Effector memory CD4-positive, alpha-beta T cell (primary cell): ENCODE data around the gene IFT81.

Experiments
- DNase-seq, 3 donors: peaks; one replicate each; pipeline ENCODE4 v3.0.0-alpha.2; 2020
- H3K27ac ChIP-seq: 2 replicates; pipeline ENCODE4 v1.7.0; 2013; ENCODE audit warnings: mild to moderate bottlenecking, low read length, moderate library complexity; ENCODE audit not compliant: insufficient read depth, poor library complexity, severe bottlenecking
- H3K27me3 ChIP-seq: replicated peaks from 2 replicates; pipeline ENCODE4 v1.7.0; 2013; ENCODE audit warnings: mild to moderate bottlenecking, low read length; ENCODE audit not compliant: insufficient read depth, control insufficient read depth, poor library complexity, severe bottlenecking
- H3K36me3 ChIP-seq: 2 replicates; pipeline ENCODE4 v1.7.0; 2013; ENCODE audit warnings: mild to moderate bottlenecking, low read length, moderate library complexity; ENCODE audit not compliant: control insufficient read depth, insufficient read depth
- H3K4me1 ChIP-seq: 2 replicates; pipeline ENCODE4 v1.7.0; 2013; ENCODE audit warnings: low read length, mild to moderate bottlenecking; ENCODE audit not compliant: control insufficient read depth, insufficient read depth, poor library complexity, severe bottlenecking
- H3K4me3 ChIP-seq: 2 replicates; pipeline ENCODE4 v1.7.0; 2013; ENCODE audit warnings: low read length, low read depth, mild to moderate bottlenecking; ENCODE audit not compliant: insufficient read depth, poor library complexity, severe bottlenecking
- H3K9me3 ChIP-seq: 2 replicates; pipeline ENCODE4 v1.7.0; 2013; ENCODE audit warnings: mild to moderate bottlenecking, low read length, moderate library complexity; ENCODE audit not compliant: control insufficient read depth

IFT81 gene

GRCh38 chr12:110266980-110267620, 142.9 kb downstream of the IFT81 start:
- no peaks in the 10 kb centered on the region for H3K27me3 ChIP-seq
- H3K27ac ChIP-seq = no peak overlapping the region
- no peaks in the 10 kb centered on the region for H3K9me3 ChIP-seq
- no peaks in the 10 kb centered on the region for H3K4me1 ChIP-seq
- no peak for DNase-seq
- no peaks in the 10 kb centered on the region for H3K36me3 ChIP-seq
- H3K4me3 ChIP-seq = no peak overlapping the region
